HepG2 (cell line): Measurements from ENCODE around the gene MTHFD1L. TPM values are rescaled to one million over a fixed set of nuclear protein-coding genes. Genes with fewer than 3 reads are reported as not detected.

Experiments
- CCDC6 ChIP-seq: sonication (generic); formaldehyde crosslinking; IDR thresholded peaks from 2 replicates; pipeline ENCODE4 v1.8.1; 2022; ENCODE audit warnings: mild to moderate bottlenecking, missing genetic modification reagents, moderate library complexity
- DZIP1 ChIP-seq: sonication (generic); formaldehyde crosslinking; IDR thresholded peaks from 2 replicates; pipeline ENCODE4 v1.5.0; 2020; ENCODE audit warnings: mild to moderate bottlenecking, missing genetic modification reagents
- HNF1A ChIP-seq, 2 experiments: sonication (generic) in 1 of 2; formaldehyde crosslinking in 1 of 2; IDR thresholded peaks; 2 replicates each; pipeline versions ENCODE4 v1.4.0 to v1.6.1; 2016 to 2020; ENCODE audit warnings: borderline replicate concordance in 1 of 2, low read depth in 1 of 2, mild to moderate bottlenecking in 1 of 2, missing genetic modification reagents in 1 of 2
- NCOA1 ChIP-seq: sonication (generic); formaldehyde crosslinking; IDR thresholded peaks from 2 replicates; pipeline ENCODE4 v1.9.0; 2021; ENCODE audit warnings: missing genetic modification reagents
- NONO ChIP-seq, 2 experiments: fragments of 450-650 bp in 1 of 2; sonication (generic) in 1 of 2; formaldehyde crosslinking in 1 of 2; IDR thresholded peaks in 1 of 2; conservative IDR thresholded peaks in 1 of 2; 2 replicates each; pipeline versions ENCODE4 v1.6.1 to v1.8.0; 2017 to 2022; ENCODE audit warnings: mild to moderate bottlenecking in 1 of 2, missing genetic modification reagents in 1 of 2, moderate library complexity in 1 of 2
- STAT6 ChIP-seq: sonication (generic); formaldehyde crosslinking; IDR thresholded peaks from 2 replicates; pipeline ENCODE4 v1.4.0; 2020; ENCODE audit warnings: missing genetic modification reagents, mild to moderate bottlenecking, borderline replicate concordance
- TCF7L2 ChIP-seq: IDR thresholded peaks from 2 replicates; pipeline ENCODE4 v1.6.1; 2011; ENCODE audit warnings: mild to moderate bottlenecking, low read depth, low read length, moderate library complexity
- ZBTB34 ChIP-seq: sonication (generic); formaldehyde crosslinking; IDR thresholded peaks from 2 replicates; pipeline ENCODE4 v1.8.0; 2022; ENCODE audit warnings: mild to moderate bottlenecking, missing genetic modification reagents
- ZNF512 ChIP-seq: sonication (generic); formaldehyde crosslinking; IDR thresholded peaks from 2 replicates; pipeline ENCODE4 v1.4.0; 2020; ENCODE audit warnings: mild to moderate bottlenecking, missing genetic modification reagents
- ZNF549 ChIP-seq: sonication (generic); formaldehyde crosslinking; IDR thresholded peaks from 2 replicates; pipeline ENCODE4 v1.5.0; 2020; ENCODE audit warnings: missing genetic modification reagents
- polyA plus RNA-seq, 8 experiments: library from polyadenylated mRNA; depleted of rRNA in 3 of 8; stranded (reverse) in 7 of 8; unstranded in 1 of 8; fragments of >200 nt; fragmentation: Illumina TruSeq in 4 of 8; extraction: Trizol in 4 of 8; gene quantifications; 2 replicates each; pipeline versions ENCODE4 v1.2.1 to v1.2.3, GENCODE V29; 2011 to 2016; ENCODE audit warnings: low read depth in 4 of 8, missing spikeins in 1 of 8, mixed read lengths in 1 of 8; ENCODE audit not compliant: insufficient read depth in 1 of 8
- total RNA-seq, 5 experiments: library from RNA; depleted of rRNA; stranded (reverse); fragments of >200 nt; fragmentation: Illumina TruSeq; extraction: Trizol; gene quantifications; 2 replicates each; pipeline ENCODE4 v1.2.3, GENCODE V29; 2016; ENCODE audit warnings: low read depth in 1 of 5

Gene MTHFD1L
- total and polyA plus RNA-seq, 2 of the 13 experiments (the other 11 are each of a cell fraction or from before 2014, with no cell fraction given): 24.0 to 39.6 TPM

- no peak for TF ChIP-seq STAT6 (CRISPR knock-in tag)
- TF ChIP-seq ZNF512 (CRISPR knock-in tag): no peak
- no peak for TF ChIP-seq HNF1A (IDR thresholded peaks at IDR 0.05; ENCODE audit: low read depth)
- no peak for TF ChIP-seq HNF1A (CRISPR knock-in tag; IDR thresholded peaks at IDR 0.05; ENCODE audit: borderline replicate concordance)
- TF ChIP-seq CCDC6 (CRISPR knock-in tag): no peak
- TF ChIP-seq DZIP1 (CRISPR knock-in tag): no peak
- TF ChIP-seq ZNF549: no peak
- no peak for TF ChIP-seq NCOA1
- TF ChIP-seq ZBTB34 (CRISPR knock-in tag): no peak
- TF ChIP-seq TCF7L2: no peak
- no peak for TF ChIP-seq NONO (IDR thresholded peaks at IDR 0.05)
- TF ChIP-seq NONO (CRISPR knock-in tag; conservative IDR thresholded peaks at IDR 0.05): no peak
- TF ChIP-seq, all 625 proteins: peak for 0
Observed at GRCh38 chr6:150844371-150844770, 21.1 kb upstream of the MTHFD1L start (continued).
